DMS79 treated with DMSO at 0.1 percent for 48 hours (cell line): Measurements from ENCODE around the gene PAM.

ENCODE experiments used
- DNase-seq: peaks from one replicate; lab custom pipeline; 2025; lab: John Stamatoyannopoulos, UW

PAM gene

GRCh38 chr5:102781359-102781758 lies 26.3 kb downstream of the PAM start:
- no peak for DNase-seq

- no peak for DNase-seq
These were observed 26.7 kb downstream of the PAM start for GRCh38 chr5:102781786-102782185.

GRCh38 chr5:102782217-102782872 lies 27.2 kb downstream of the PAM start:
- no peak for DNase-seq

GRCh38 chr5:102787134-102787533 lies 32.0 kb downstream of the PAM start:
- DNase-seq: no peak

GRCh38 chr5:102788788-102789187 lies 33.7 kb downstream of the PAM start:
- no peak for DNase-seq

- DNase-seq: no peak
These were observed 34.4 kb downstream of the PAM start for GRCh38 chr5:102789469-102789868.

- DNase-seq: no peak
These were observed 35.6 kb downstream of the PAM start for GRCh38 chr5:102790748-102791147.

GRCh38 chr5:102792705-102793104 lies 37.6 kb downstream of the PAM start:
- DNase-seq: no peak

- peak; percentile 28 for DNase-seq
These were observed 38.9 kb downstream of the PAM start for GRCh38 chr5:102794047-102794446.

GRCh38 chr5:102794677-102795331 lies 39.7 kb downstream of the PAM start:
- peak; percentile 43 for DNase-seq

- peak; percentile 39 for DNase-seq
These were observed 40.4 kb downstream of the PAM start for GRCh38 chr5:102795526-102795925.

- DNase-seq: peak; percentile 49
These were observed 40.9 kb downstream of the PAM start for GRCh38 chr5:102796009-102796408.

GRCh38 chr5:102796498-102796897 lies 41.4 kb downstream of the PAM start:
- DNase-seq: peak; percentile 40

GRCh38 chr5:102797322-102797884 lies 42.3 kb downstream of the PAM start:
- DNase-seq: peak; percentile 44

GRCh38 chr5:102798104-102798785 lies 43.1 kb downstream of the PAM start:
- DNase-seq: no peak

GRCh38 chr5:102799017-102799416 lies 43.9 kb downstream of the PAM start:
- DNase-seq: no peak

GRCh38 chr5:102800427-102800826 lies 45.3 kb downstream of the PAM start:
- DNase-seq: no peak

GRCh38 chr5:102801371-102801770 lies 46.3 kb downstream of the PAM start:
- DNase-seq: no peak

GRCh38 chr5:102802708-102803458 lies 47.8 kb downstream of the PAM start:
- no peak for DNase-seq

GRCh38 chr5:102807878-102808502 lies 52.9 kb downstream of the PAM start:
- peak; percentile 6 for DNase-seq

GRCh38 chr5:102809033-102809432 lies 53.9 kb downstream of the PAM start:
- no peak for DNase-seq

- no peak for DNase-seq
These were observed 56.9 kb downstream of the PAM start for GRCh38 chr5:102811972-102812371.
